ENCODE measurements around the gene SMG7. TPM values are rescaled to one million over a fixed set of nuclear protein-coding genes. Genes with fewer than 3 reads are reported as not detected.

Gene SMG7
- total RNA-seq, 1 donor from 2014 or later: 63.4 TPM

GRCh38 chr1:183477986-183478781 is 5.9 kb downstream of the SMG7 start:
- Mint-ChIP-seq H3K4me3 (peak overlapping the region; percentile 16), H3K27ac (peak overlapping the region; percentile 35), H3K27me3 (no peaks in the 10 kb centered on the region), H3K9me3 (no peaks in the 10 kb centered on the region), H3K36me3 (no peaks in the 10 kb centered on the region), H3K4me1 (ENCODE audit: unreplicated experiment) (peaks cover 30% of the 10 kb centered on the region)
- TF ChIP-seq CTCF (conservative IDR thresholded peaks at IDR 0.05): no peak
- no peak for DNase-seq (ENCODE audit: extremely low spot score, unreplicated experiment)

DNA sequence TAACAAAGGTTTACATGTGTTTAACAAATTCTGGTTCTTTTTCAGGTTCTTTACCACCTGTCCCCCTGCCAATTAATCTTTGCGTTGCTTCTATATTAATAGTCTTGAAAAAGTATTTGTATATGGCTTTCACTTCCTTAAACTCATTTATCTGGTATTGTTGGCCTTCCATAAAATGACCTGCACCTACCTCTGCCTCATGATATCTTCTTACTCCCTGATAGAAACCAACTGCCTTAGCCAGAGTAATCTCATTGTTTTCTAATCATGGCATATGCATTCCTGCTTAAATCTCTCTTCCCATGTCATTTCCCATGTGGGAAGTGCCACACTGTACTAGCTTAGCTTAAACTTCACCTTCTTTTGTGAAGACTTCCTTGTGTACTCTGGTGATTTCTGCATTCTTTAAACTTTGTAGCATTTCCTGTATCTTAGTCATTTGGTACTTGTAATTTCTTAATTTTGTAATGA is 8.7 kb downstream of the SMG7 start:
- Mint-ChIP-seq H3K9me3 (no peaks in the 10 kb centered on the region), H3K4me3 (no peak overlapping the region), H3K27me3 (no peaks in the 10 kb centered on the region), H3K36me3 (no peaks in the 10 kb centered on the region), H3K4me1 (ENCODE audit: unreplicated experiment) (peaks cover 23% of the 10 kb centered on the region), H3K27ac (peak overlapping the region; percentile 34)
- no peak for TF ChIP-seq CTCF (conservative IDR thresholded peaks at IDR 0.05)
- DNase-seq (ENCODE audit: extremely low spot score, unreplicated experiment): no peak

GRCh38 chr1:183483224-183483623 is 10.9 kb downstream of the SMG7 start:
- peaks cover 8% of the 10 kb centered on the region for H3K36me3 Mint-ChIP-seq
- H3K9me3 Mint-ChIP-seq: no peaks in the 10 kb centered on the region
- H3K27me3 Mint-ChIP-seq: no peaks in the 10 kb centered on the region
- H3K27ac Mint-ChIP-seq: no peak overlapping the region
- TF ChIP-seq CTCF (conservative IDR thresholded peaks at IDR 0.05): no peak
- H3K4me3 Mint-ChIP-seq: no peak overlapping the region
- peaks cover 23% of the 10 kb centered on the region for H3K4me1 Mint-ChIP-seq (ENCODE audit: unreplicated experiment)
- DNase-seq (ENCODE audit: extremely low spot score, unreplicated experiment): no peak

DNA sequence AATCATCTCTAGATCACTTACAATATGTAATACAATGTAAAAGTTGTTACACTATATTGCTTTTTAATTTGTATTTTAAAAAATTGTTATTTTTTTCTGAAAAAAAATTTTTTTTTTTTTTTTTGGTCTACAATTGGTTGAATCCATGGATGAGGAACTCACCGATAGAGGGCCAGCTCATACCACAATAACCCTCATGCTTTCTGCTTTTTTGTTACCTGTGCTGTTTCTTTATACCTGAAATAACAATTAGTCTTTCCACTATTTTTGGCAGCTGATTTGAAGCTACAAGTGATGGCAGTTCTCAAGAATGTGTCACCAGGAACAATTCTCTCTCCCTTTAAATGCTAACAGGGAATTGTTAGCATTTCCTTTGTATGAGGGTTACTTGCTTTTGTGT is 12.0 kb downstream of the SMG7 start:
- Mint-ChIP-seq H3K27ac (no peak overlapping the region), H3K36me3 (peaks cover 8% of the 10 kb centered on the region), H3K4me3 (no peak overlapping the region), H3K9me3 (no peaks in the 10 kb centered on the region), H3K27me3 (no peaks in the 10 kb centered on the region), H3K4me1 (ENCODE audit: unreplicated experiment) (peaks cover 23% of the 10 kb centered on the region)
- DNase-seq (ENCODE audit: extremely low spot score, unreplicated experiment): no peak
- peak; percentile 65 for TF ChIP-seq CTCF (conservative IDR thresholded peaks at IDR 0.05)

DNA sequence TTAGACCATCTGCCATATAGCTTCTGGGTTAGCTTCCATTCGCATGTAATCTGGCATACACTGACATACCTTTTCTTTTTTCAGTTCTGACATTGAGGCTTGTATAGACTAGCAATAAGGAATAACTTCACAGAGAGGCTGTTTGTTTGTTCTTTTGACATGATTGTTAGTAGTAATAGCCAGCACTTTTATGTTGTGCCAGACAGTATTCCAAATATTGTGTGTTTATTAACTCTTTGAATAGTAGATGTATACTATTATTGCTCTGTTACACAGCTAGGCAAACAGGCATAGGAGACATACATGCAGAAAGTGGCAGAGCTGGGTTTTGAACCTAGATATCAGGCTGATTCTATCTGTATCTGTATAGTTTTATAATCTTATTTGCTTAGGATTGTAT is 12.6 kb downstream of the SMG7 start:
- Mint-ChIP-seq H3K36me3 (peaks cover 8% of the 10 kb centered on the region), H3K27me3 (no peaks in the 10 kb centered on the region), H3K4me3 (no peak overlapping the region), H3K27ac (no peak overlapping the region), H3K9me3 (no peaks in the 10 kb centered on the region), H3K4me1 (ENCODE audit: unreplicated experiment) (peaks cover 23% of the 10 kb centered on the region)
- no peak for DNase-seq (ENCODE audit: extremely low spot score, unreplicated experiment)
- TF ChIP-seq CTCF (conservative IDR thresholded peaks at IDR 0.05): no peak

Measured in type B pancreatic cell (in vitro differentiated cells).